PC-3 (cell line): Measurements from ENCODE around the gene DNAJA3. TPM values are rescaled to one million over a fixed set of nuclear protein-coding genes. Genes with fewer than 3 reads are reported as not detected.
A peak's percentile ranks its signal among the peaks of the same experiment; 100 is the strongest.

ENCODE experiments used
- ATAC-seq: fragments of 200-7000 bp; cut with Tn5 transposase; 2 replicates; pipeline ENCODE4 v1.9.1; 2020; ENCODE audit warnings: mild to moderate bottlenecking, moderate library complexity
- BruUV-seq: library from RNA; stranded (reverse); fragments of 400-500 nt; replicated peaks from 2 replicates; lab custom pipeline; 2021; lab: Mats Ljungman, UMichigan
- CTCF ChIA-PET: fragments of 300-600 bp; sonication (Branson Sonifier 250); formaldehyde crosslinking; loops from one replicate; lab custom pipeline; 2022; ENCODE audit warnings: antibody characterized with exemption; lab: Charles Lee
- POLR2A ChIA-PET: fragments of 300-600 bp; sonication (Branson Sonifier 250); formaldehyde crosslinking; loops from one replicate; lab custom pipeline; 2022; ENCODE audit warnings: antibody characterized with exemption; ENCODE audit not compliant: unreplicated experiment; lab: Charles Lee
- DNase-seq: peaks from one replicate; pipeline ENCODE4 v3.0.0-alpha.2; 2015
- H2AFZ ChIP-seq: fragments of 300-600 bp; sonication (generic); 2 replicates; pipeline ENCODE4 v1.6.0; 2016; ENCODE audit warnings: antibody characterized with exemption, low read length
- H3F3A ChIP-seq: fragments of 300-600 bp; sonication (generic); one replicate; pipeline ENCODE4 v1.6.0; 2017; ENCODE audit warnings: antibody characterized with exemption, low read length, control low read depth, mild to moderate bottlenecking; ENCODE audit not compliant: unreplicated experiment
- H3K27ac ChIP-seq: fragments of 300-600 bp; sonication (generic); 2 replicates; pipeline ENCODE4 v1.5.1; 2016; ENCODE audit warnings: mild to moderate bottlenecking, low read length
- H3K27me3 ChIP-seq: fragments of 300-600 bp; sonication (generic); 2 replicates; pipeline ENCODE4 v1.6.1; 2016; ENCODE audit warnings: low read length, mixed read lengths
- H3K36me3 ChIP-seq: fragments of 300-600 bp; sonication (generic); 2 replicates; pipeline ENCODE4 v1.6.1; 2016; ENCODE audit warnings: low read depth, mixed run types, low read length, mixed read lengths
- H3K4me1 ChIP-seq: fragments of 300-600 bp; sonication (generic); 2 replicates; pipeline ENCODE4 v1.5.1; 2016; ENCODE audit warnings: low read length; ENCODE audit not compliant: insufficient read depth
- H3K4me2 ChIP-seq: fragments of 300-600 bp; sonication (generic); 2 replicates; pipeline ENCODE4 v1.6.0; 2016; ENCODE audit warnings: low read length
- H3K4me3 ChIP-seq: fragments of 300-600 bp; sonication (generic); 2 replicates; pipeline ENCODE4 v1.5.1; 2016; ENCODE audit warnings: mild to moderate bottlenecking, low read length, mixed read lengths
- H3K79me2 ChIP-seq: fragments of 300-600 bp; sonication (generic); 2 replicates; pipeline ENCODE4 v1.6.1; 2017; ENCODE audit warnings: low read length, mixed read lengths
- H3K9ac ChIP-seq: fragments of 300-600 bp; sonication (generic); 2 replicates; pipeline ENCODE4 v1.6.0; 2016; ENCODE audit warnings: mild to moderate bottlenecking, low read length
- H3K9me2 ChIP-seq: fragments of 300-600 bp; sonication (generic); replicated peaks from 2 replicates; pipeline ENCODE4 v1.6.1; 2016; ENCODE audit warnings: mixed run types, low read length, mixed read lengths
- H3K9me3 ChIP-seq: fragments of 300-600 bp; sonication (generic); 2 replicates; pipeline ENCODE4 v1.6.1; 2016; ENCODE audit warnings: low read length, mixed read lengths
- H4K20me1 ChIP-seq: fragments of 300-600 bp; sonication (generic); 2 replicates; pipeline ENCODE4 v1.6.1; 2016; ENCODE audit warnings: low read length, mixed read lengths
- CTCF ChIP-seq: fragments of 300-600 bp; sonication (generic); conservative IDR thresholded peaks from 2 replicates; pipeline ENCODE4 v1.5.1; 2017; ENCODE audit warnings: antibody characterized with exemption, low read depth, mild to moderate bottlenecking, low read length
- EZH2 ChIP-seq: fragments of 300-600 bp; sonication (generic); IDR thresholded peaks from one replicate; pipeline ENCODE4 v1.6.1; 2017; ENCODE audit warnings: antibody characterized with exemption, mild to moderate bottlenecking, low read length; ENCODE audit not compliant: unreplicated experiment
- EZH2phosphoT487 ChIP-seq: fragments of 300-600 bp; sonication (generic); IDR thresholded peaks from 2 replicates; pipeline ENCODE4 v1.6.1; 2018; ENCODE audit warnings: mild to moderate bottlenecking, antibody characterized with exemption, low read length, borderline replicate concordance
- intact Hi-C: fragments of 100-400 bp; cut with micrococcal nuclease; formaldehyde crosslinking; loops from 2 replicates; pipeline ENCODE4 v1.9.0; 2023
- total RNA-seq: library from RNA; depleted of rRNA; stranded (reverse); fragments of >200 nt; gene quantifications from 2 replicates; pipeline ENCODE4 v1.2.3, GENCODE V29; 2014

The DNAJA3 gene
- total RNA-seq, 1 experiment from 2014 or later: 123 TPM

GRCh38 chr16:4500272-4500671, 74.6 kb downstream of the DNAJA3 start:
- Histone ChIP-seq H3K4me3 (peak overlapping the region; percentile 56; the same call in 1 of the 2 replicates), H3K36me3 (no peaks in the 10 kb centered on the region; the same call in 1 of the 2 replicates), H3K27me3 (no peaks in the 10 kb centered on the region), H3K9ac (no peak overlapping the region), H2AFZ (no peak overlapping the region), H3K9me2 (no peaks in the 10 kb centered on the region), H3F3A (no peaks in the 10 kb centered on the region), H4K20me1 (peaks cover 6% of the 10 kb centered on the region; the same call in 1 of the 2 replicates), H3K27ac (peak overlapping the region; percentile 46), H3K4me2 (peak overlapping the region; percentile 77), H3K4me1 (peaks cover 51% of the 10 kb centered on the region), H3K9me3 (no peaks in the 10 kb centered on the region), H3K79me2 (peaks cover 75% of the 10 kb centered on the region)
- ChIA-PET CTCF (interaction anchor here (1.1 to 1.7 kb wide), 2 partner anchors 24 to 72 kb away, joined by 4 to 10 read pairs; partner anchors contain the start of gene HMOX2), POLR2A (interaction anchor here (0.6 kb wide), 1 partner anchor 171 kb away, joined by 3 read pairs; no protein-coding TSS in a partner anchor)
- ATAC-seq (peak; percentile 95), DNase-seq (peak; percentile 84)
- intact Hi-C loops: no loop called here
- TF ChIP-seq EZH2phosphoT487 (no peak), CTCF (no peak), EZH2 (no peak)
- BruUV-seq: no TSS peak

DNA sequence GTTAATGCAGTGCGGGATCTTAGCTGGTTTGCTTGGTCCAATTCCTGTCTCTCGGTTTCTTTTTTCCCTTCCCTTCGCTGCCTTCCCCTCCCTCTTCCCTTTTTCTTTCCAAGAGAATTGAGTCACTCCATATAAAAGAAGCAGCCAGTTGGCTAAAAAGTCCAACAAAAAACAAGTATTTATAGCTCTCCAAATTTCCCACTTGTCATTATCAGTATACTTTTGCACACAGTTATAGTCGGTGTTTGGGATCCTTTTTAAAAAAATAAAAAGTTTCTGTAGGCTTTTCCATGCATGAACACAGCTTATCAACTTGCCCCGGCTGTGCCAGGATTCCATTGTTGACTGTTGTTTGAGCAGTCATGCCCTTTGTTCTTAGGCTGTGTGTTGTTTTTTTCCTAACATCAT, 75.4 kb downstream of the DNAJA3 start:
- H3K4me1 ChIP-seq: peaks cover 43% of the 10 kb centered on the region
- peaks cover 3% of the 10 kb centered on the region; the same call in 1 of the 2 replicates for H3K36me3 ChIP-seq
- H4K20me1 ChIP-seq: peaks cover 6% of the 10 kb centered on the region; the same call in 1 of the 2 replicates
- H3K4me2 ChIP-seq: peak overlapping the region; percentile 77
- H3K9me3 ChIP-seq: no peaks in the 10 kb centered on the region
- no peak for TF ChIP-seq EZH2phosphoT487
- no peak for TF ChIP-seq CTCF
- no peak for TF ChIP-seq EZH2
- intact Hi-C loops: no loop called here
- CTCF ChIA-PET: interaction anchor here (1.7 kb wide), 1 partner anchor 25 kb away, joined by 10 read pairs; the partner anchor contains the start of gene HMOX2
- H3K27ac ChIP-seq: peak overlapping the region; percentile 46
- peak; percentile 65 for ATAC-seq
- H2AFZ ChIP-seq: no peak overlapping the region
- POLR2A ChIA-PET: interaction anchor here (0.6 kb wide), 1 partner anchor 172 kb away, joined by 3 read pairs; no protein-coding TSS in a partner anchor
- DNase-seq: peak; percentile 58
- H3K9ac ChIP-seq: no peak overlapping the region
- no peaks in the 10 kb centered on the region for H3K9me2 ChIP-seq
- H3K4me3 ChIP-seq: peak overlapping the region; percentile 56; the same call in 1 of the 2 replicates
- H3K79me2 ChIP-seq: peaks cover 67% of the 10 kb centered on the region
- no peaks in the 10 kb centered on the region for H3K27me3 ChIP-seq
- H3F3A ChIP-seq: no peaks in the 10 kb centered on the region
- no TSS peak for BruUV-seq
